Measurements from ENCODE around the gene PDSS2.
"Not testable (repeated sequence)": the region's sequence is repeated elsewhere in the genome, so short reads cannot be mapped to it uniquely, and the experiment has no call there.

The PDSS2 gene

DNA sequence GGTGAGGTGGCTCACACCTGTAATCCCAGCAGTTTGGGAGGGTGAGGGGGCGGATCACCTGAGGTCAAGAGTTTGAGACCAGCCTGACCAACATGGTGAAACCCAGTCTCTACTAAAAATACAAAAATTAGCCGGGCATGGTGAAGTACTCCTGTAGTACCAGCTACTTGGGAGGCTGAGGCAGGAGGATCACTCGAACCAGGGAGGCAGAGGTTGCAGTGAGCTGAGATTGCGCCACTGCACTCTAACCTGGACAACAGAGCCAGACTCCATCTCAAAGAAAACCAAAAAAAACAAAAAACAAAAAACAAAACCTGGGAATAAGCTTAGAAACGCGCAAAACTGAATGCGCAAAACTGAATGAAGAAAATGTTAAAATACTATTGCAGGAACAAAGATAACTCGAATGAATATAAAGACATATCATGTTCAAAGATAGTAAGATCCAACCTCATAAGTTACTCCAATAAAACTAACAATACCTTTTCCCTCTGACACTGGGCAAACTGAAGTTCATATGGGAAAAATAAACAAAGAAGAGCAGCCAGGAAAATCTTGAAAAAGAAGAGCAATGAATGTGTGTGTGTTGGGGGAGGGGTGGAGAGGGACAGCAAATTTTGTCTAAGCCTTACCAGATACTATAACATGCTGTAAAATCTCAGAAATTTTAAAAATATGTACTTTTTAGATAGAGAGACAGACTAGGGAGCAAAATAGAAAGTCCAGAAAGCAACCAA is 243.0 kb downstream of the PDSS2 start:
- no peak overlapping the region for H3K27ac Mint-ChIP-seq
- ATAC-seq (no peak), DNase-seq (no peak)
- H3K27me3 Mint-ChIP-seq = no peaks in the 10 kb centered on the region
- H3K36me3 Mint-ChIP-seq (ENCODE audit: low read depth) = peaks cover 2% of the 10 kb centered on the region
- no peak overlapping the region for H3K4me3 Mint-ChIP-seq
- H3K4me1 Mint-ChIP-seq = peaks cover 5% of the 10 kb centered on the region
- no peaks in the 10 kb centered on the region for H3K9me3 Mint-ChIP-seq

- Mint-ChIP-seq H3K27ac (no peak overlapping the region), H3K4me3 (no peak overlapping the region), H3K4me1 (peaks cover 5% of the 10 kb centered on the region), H3K36me3 (ENCODE audit: low read depth) (no peaks in the 10 kb centered on the region), H3K27me3 (no peaks in the 10 kb centered on the region), H3K9me3 (no peaks in the 10 kb centered on the region)
- ATAC-seq = no peak
- no peak for DNase-seq
These were observed 244.0 kb downstream of the PDSS2 start for GRCh38 chr6:107215334-107215733.

GRCh38 chr6:107214655-107215054 is 244.7 kb downstream of the PDSS2 start:
- no peak overlapping the region for H3K4me3 Mint-ChIP-seq
- H3K9me3 Mint-ChIP-seq = no peaks in the 10 kb centered on the region
- DNase-seq = no peak
- no peak for ATAC-seq
- H3K36me3 Mint-ChIP-seq (ENCODE audit: low read depth) = no peaks in the 10 kb centered on the region
- H3K4me1 Mint-ChIP-seq = peaks cover 5% of the 10 kb centered on the region
- no peak overlapping the region for H3K27ac Mint-ChIP-seq
- H3K27me3 Mint-ChIP-seq = no peaks in the 10 kb centered on the region

GRCh38 chr6:107209406-107210305 is 249.7 kb downstream of the PDSS2 start:
- Mint-ChIP-seq H3K4me1 (peaks cover 5% of the 10 kb centered on the region), H3K27me3 (no peaks in the 10 kb centered on the region), H3K4me3 (no peak overlapping the region), H3K9me3 (peaks cover 6% of the 10 kb centered on the region), H3K36me3 (ENCODE audit: low read depth) (peaks cover 15% of the 10 kb centered on the region), H3K27ac (no peak overlapping the region)
- ATAC-seq = no peak
- no peak for DNase-seq

DNA sequence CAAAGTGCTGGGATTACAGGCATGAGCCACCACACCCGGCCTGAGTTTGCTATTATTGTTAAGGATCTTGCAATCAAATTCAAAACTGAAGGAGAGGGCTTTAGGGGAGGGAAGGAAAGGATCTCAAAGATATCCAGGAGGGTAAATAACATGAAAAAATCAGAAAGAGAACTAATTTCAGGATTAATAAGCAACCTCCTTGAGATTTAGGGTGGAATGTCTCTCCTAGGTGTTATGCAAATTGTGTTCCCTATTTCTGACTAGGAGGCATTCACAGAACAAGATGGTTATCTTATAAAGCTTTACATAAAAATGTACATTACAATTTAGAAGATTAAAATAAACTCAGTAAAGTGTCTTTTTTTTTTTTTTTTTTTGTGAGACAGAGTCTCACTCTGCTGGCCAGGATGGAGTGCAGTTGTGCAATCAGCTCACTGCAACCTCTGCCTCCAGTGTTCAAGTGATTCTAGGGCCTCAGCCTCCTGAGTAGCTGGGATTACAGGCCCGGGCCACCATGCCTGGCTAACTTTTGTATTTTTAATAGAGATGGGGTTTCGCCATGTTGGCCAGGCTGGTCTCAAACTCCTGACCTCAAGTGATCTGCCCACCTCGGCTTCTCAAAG is 252.0 kb downstream of the PDSS2 start:
- no peak for ATAC-seq
- no peak overlapping the region for H3K27ac Mint-ChIP-seq

GRCh38 chr6:107205058-107205998 is 254.0 kb downstream of the PDSS2 start:
- DNase-seq (no peak), ATAC-seq (no peak)
- no peak overlapping the region for H3K4me3 Mint-ChIP-seq
- H3K9me3 Mint-ChIP-seq = peaks cover 12% of the 10 kb centered on the region
- no peaks in the 10 kb centered on the region for H3K4me1 Mint-ChIP-seq
- H3K27me3 Mint-ChIP-seq = no peaks in the 10 kb centered on the region
- H3K27ac Mint-ChIP-seq = no peak overlapping the region
- peaks cover 22% of the 10 kb centered on the region for H3K36me3 Mint-ChIP-seq (ENCODE audit: low read depth)

More for the DNA sequence above, 252.0 kb downstream of the PDSS2 start:
- H3K4me3 Mint-ChIP-seq = no peak overlapping the region
- no peaks in the 10 kb centered on the region for H3K27me3 Mint-ChIP-seq
- no peak for DNase-seq
- peaks cover 5% of the 10 kb centered on the region for H3K4me1 Mint-ChIP-seq
- H3K9me3 Mint-ChIP-seq = peaks cover 12% of the 10 kb centered on the region
- H3K36me3 Mint-ChIP-seq (ENCODE audit: low read depth) = peaks cover 22% of the 10 kb centered on the region

DNA sequence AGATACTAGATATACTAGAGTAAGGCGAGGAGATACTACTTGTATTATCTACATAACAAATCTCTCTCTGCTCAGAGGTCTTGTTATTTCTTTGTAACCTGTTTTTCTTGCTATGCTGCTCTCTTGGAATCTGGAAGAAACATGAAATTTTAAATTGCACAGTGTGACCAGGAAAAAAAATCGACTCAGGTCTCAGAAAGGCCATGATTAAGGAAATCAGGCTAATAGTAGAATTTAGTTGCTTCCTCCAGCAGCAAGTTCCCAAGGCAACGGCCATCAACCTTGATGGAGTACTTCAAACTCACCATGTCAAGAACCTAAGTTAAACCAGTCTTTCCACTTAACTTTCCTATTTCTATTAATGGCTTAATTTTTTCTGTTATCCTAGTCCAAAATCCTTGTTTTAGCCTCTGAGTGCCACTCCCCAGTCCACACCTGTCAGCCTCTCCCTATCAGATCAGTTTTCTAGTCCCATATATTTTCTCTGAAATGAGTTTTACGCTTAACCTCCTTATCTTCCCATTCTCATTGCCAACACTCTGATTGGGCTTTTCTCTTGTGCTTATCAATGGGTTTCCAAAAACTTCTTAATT is 256.4 kb downstream of the PDSS2 start:
- no peaks in the 10 kb centered on the region for H3K27me3 Mint-ChIP-seq
- H3K4me3 Mint-ChIP-seq = no peak overlapping the region
- no peak for ATAC-seq
- no peak overlapping the region for H3K27ac Mint-ChIP-seq
- H3K36me3 Mint-ChIP-seq (ENCODE audit: low read depth) = peaks cover 22% of the 10 kb centered on the region
- H3K9me3 Mint-ChIP-seq = peaks cover 12% of the 10 kb centered on the region
- no peak for DNase-seq
- no peaks in the 10 kb centered on the region for H3K4me1 Mint-ChIP-seq

DNA sequence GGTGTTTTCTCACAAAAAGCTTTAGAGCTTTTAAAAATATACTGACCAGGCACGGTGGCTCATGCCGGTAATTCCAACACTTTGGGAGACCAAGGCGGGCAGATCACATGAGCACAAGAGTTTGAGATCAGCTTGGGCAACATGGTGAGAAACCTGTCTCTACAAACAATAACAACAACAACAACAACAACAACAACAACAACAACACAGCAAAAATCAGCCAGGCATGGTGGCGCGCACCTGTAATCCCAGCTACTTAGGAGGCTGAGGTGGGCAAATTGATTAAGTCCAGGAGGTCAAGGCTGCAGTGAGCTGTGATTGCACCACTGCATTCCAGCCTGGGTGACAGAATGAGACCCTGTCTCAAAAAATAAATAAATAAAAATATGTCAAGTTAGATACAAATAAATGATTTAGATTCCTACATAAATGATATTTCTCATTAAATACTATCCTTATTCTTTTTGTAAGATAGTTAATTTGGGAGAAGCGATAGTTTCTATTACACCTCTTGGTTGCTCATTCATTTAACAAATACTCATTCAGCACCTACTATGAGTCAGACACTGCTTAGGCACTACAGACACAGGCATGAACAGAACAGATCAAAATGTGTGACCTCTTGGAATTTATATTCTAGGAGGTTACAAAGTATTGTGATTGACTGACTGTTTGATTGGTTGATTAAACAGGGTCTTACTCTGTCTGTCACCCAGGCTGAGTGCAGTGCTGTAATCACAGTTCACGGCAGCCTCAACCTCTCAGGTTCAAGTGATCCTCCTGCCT is 260.5 kb downstream of the PDSS2 start:
- H3K4me3 Mint-ChIP-seq = no peak overlapping the region
- H3K4me1 Mint-ChIP-seq = no peaks in the 10 kb centered on the region
- no peak overlapping the region for H3K27ac Mint-ChIP-seq
- ATAC-seq (no peak), DNase-seq (no peak)
- peaks cover 4% of the 10 kb centered on the region for H3K36me3 Mint-ChIP-seq (ENCODE audit: low read depth)
- no peaks in the 10 kb centered on the region for H3K27me3 Mint-ChIP-seq
- H3K9me3 Mint-ChIP-seq = no peaks in the 10 kb centered on the region

DNA sequence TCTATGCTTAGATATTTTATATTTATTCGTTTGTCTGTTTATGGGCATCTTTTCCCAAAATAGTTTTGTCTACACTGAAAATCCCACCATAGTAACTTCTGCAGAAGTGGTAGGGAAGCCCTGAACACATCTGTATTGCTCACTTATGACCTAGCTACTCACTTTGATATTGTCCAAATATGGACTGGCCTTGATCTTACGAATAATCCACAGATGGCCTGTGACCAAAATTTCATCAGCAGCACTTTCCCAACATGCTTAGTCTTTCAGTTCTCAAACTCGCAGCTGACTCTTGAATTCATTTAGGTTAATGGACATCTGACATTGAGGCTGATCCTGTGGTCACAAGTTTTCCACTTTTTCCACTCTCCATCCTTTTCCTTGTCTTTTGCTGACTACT is 263.2 kb downstream of the PDSS2 start:
- Mint-ChIP-seq H3K27me3 (no peaks in the 10 kb centered on the region), H3K4me1 (no peaks in the 10 kb centered on the region), H3K9me3 (no peaks in the 10 kb centered on the region), H3K4me3 (no peak overlapping the region), H3K27ac (no peak overlapping the region), H3K36me3 (ENCODE audit: low read depth) (peaks cover 13% of the 10 kb centered on the region)
- DNase-seq (no peak), ATAC-seq (no peak)

DNA sequence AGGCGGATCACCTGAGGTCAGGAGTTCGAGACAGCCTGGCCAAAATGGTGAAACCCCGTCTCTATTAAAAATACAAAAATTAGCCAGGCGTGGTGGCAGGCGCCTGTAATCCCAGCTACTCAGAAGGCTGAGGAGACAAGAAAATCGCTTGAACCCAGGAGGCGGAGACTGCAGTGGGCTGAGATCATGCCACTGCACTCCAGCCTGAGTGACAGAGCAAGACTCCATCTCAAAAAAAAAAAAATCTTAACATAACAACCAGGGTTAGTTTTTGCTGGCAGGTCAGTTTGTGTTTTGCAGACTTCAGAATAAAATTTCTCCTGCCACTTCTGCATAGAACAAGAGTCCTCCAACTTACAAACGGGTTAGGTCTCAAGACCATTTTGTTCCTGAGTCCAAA is 264.6 kb downstream of the PDSS2 start:
- H3K4me1 Mint-ChIP-seq, H3K27ac Mint-ChIP-seq, DNase-seq, ATAC-seq, H3K9me3 Mint-ChIP-seq, H3K27me3 Mint-ChIP-seq, H3K4me3 Mint-ChIP-seq: not testable (repeated sequence)
- H3K36me3 Mint-ChIP-seq (ENCODE audit: low read depth) = peaks cover 19% of the 10 kb centered on the region

- Mint-ChIP-seq H3K4me1 (no peaks in the 10 kb centered on the region), H3K27ac (no peak overlapping the region), H3K4me3 (no peak overlapping the region), H3K9me3 (no peaks in the 10 kb centered on the region), H3K36me3 (ENCODE audit: low read depth) (peaks cover 22% of the 10 kb centered on the region), H3K27me3 (no peaks in the 10 kb centered on the region)
- DNase-seq (no peak), ATAC-seq (no peak)
These were observed 266.5 kb downstream of the PDSS2 start for GRCh38 chr6:107192830-107193229.

DNA sequence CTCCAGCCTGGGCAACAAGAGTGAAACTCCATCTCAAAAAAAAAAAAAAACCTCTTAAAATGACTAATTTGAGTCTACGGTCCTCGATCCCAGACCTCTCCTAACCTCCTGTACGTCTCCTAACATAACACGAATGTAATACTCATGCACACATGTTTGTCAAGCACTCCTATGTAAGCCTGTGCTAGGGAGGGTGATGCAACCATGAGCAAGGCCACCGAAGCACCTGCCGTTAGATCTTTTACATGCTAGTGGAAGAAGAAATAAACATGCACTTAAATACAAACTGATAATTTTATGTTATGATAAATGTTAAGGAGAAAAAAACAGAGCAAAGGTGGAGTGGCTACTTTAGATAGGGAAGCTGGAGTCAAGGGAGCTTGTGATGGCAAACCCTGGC is 271.7 kb downstream of the PDSS2 start:
- ATAC-seq (no peak), DNase-seq (no peak)
- no peaks in the 10 kb centered on the region for H3K4me1 Mint-ChIP-seq
- peaks cover 15% of the 10 kb centered on the region for H3K36me3 Mint-ChIP-seq (ENCODE audit: low read depth)
- H3K9me3 Mint-ChIP-seq = no peaks in the 10 kb centered on the region
- H3K4me3 Mint-ChIP-seq = no peak overlapping the region
- H3K27me3 Mint-ChIP-seq = no peaks in the 10 kb centered on the region
- H3K27ac Mint-ChIP-seq = no peak overlapping the region

GRCh38 chr6:107186047-107186446 is 273.3 kb downstream of the PDSS2 start:
- H3K27me3 Mint-ChIP-seq = no peaks in the 10 kb centered on the region
- no peak overlapping the region for H3K4me3 Mint-ChIP-seq
- no peak for DNase-seq
- peaks cover 11% of the 10 kb centered on the region for H3K36me3 Mint-ChIP-seq (ENCODE audit: low read depth)
- no peaks in the 10 kb centered on the region for H3K4me1 Mint-ChIP-seq
- no peaks in the 10 kb centered on the region for H3K9me3 Mint-ChIP-seq
- H3K27ac Mint-ChIP-seq = no peak overlapping the region
- no peak for ATAC-seq
